Measurements from ENCODE around the gene CENPP.
"Not testable (repeated sequence)": the region's sequence is repeated elsewhere in the genome, so short reads cannot be mapped to it uniquely, and the experiment has no call there.

Gene CENPP

GRCh38 chr9:92558612-92559374 lies 233.0 kb downstream of the CENPP start:
- DNase-seq, result no peak

GRCh38 chr9:92561374-92562330 lies 235.9 kb downstream of the CENPP start:
- no peak for DNase-seq

DNA sequence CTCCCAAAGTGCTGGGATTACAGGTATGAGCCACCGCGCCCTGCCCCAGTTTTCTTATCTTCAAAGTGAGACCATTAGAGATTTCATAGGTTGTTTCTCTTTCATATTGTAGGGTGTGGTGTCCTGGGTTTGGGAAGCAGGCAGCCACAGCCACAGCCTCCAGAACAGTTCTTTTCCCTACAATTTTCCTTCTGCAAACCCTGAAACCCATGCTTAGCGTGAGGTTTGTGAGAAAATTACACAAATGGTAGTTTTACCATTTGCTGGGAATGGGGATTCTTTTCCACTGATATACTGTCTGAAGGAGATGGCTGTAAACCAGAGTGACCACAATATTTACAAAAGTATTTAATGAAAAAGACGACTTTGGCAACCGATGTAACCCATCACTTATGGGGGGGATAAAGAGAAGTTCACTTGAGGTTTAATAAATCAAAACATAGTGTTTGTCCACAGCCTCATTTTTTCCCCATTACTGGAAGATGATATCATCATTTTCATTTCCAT lies 236.8 kb downstream of the CENPP start:
- no peak for DNase-seq

DNA sequence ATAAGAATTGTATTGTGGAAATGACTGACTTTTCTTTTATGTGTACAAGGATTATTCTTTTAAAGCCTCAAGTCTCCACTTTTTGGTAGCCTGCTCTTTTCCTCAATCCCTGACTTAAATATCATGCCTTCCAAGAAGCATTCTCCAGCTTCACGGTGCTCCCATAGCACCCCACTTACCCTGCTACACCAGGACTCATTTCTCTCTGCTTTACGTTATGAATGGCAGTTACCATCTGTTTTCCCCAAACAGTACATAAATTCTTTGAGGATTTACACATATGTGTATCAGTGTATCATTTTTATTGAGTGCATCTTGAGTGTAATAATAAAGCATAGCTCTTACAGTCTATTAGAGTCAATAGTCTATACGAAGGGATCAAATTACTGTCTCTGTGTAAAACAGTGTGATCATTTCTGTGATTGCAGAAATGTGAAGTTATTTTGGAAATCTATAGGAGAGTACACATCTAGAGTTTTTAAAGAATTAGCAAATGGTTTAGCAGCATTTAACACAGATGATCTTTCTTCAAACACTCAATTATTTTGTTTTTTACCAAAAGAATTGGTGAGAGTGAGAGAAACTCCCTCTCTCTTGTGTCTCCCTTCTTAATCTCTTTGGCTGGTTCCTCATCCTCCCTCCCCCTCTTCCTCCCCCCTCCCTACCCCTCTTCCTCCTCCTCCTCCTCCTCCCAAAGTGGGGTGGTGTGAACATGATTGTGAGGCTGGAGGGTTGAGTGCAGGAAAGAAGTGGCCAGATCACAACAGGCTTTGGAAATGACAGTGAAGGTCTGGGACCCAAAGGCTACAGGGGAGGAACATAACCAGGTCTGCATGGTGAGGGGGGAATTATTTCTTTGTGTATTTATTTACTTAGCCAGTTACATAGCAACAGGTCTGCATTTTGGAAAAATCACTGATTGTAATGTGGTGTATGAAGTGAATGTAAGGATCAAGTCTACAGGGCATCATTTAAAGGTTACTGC lies 237.7 kb downstream of the CENPP start:
- DNase-seq, result no peak

GRCh38 chr9:92564504-92564903 lies 238.8 kb downstream of the CENPP start:
- no peak for DNase-seq

DNA sequence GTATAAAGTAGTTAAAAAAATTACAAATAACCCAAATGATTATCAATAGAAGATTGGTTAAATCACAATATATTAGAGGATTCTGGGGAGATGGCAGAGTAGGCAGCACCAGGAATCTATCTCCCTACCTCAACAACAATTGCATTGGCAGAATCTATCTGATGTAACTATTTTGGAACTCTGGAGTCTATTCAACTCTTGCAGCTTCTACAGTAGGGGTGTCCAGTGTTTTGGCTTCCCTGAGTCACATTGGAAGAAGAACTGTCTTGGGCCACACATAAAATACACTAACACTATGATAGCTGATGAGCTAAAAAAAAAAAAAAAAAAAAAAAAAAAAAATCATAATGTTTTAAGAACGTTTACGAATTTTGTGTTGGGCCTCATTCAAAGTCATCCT lies 239.2 kb downstream of the CENPP start:
- DNase-seq, result no peak

GRCh38 chr9:92571871-92572270 lies 246.1 kb downstream of the CENPP start:
- DNase-seq, result not testable (repeated sequence)

GRCh38 chr9:92573612-92574011 lies 247.9 kb downstream of the CENPP start:
- DNase-seq, result not testable (repeated sequence)

DNA sequence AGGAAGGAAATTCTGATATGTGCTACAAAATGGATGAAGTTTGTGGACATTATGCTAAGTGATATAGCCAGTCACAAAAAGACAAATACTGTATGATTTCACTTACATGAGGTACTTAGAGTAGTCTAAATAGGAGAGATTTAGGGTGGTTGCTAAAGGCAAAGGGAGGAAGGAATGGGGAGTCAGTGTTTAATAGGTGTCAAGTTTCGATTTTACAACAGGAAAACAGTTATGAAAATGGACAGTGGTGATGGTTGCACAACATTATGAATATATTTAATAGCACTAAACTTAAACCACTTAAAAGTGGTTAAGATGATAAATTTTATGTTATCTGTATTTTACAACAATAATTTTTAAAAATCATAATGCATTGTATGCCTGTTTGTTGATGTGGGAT lies 250.4 kb downstream of the CENPP start:
- DNase-seq, result no peak

DNA sequence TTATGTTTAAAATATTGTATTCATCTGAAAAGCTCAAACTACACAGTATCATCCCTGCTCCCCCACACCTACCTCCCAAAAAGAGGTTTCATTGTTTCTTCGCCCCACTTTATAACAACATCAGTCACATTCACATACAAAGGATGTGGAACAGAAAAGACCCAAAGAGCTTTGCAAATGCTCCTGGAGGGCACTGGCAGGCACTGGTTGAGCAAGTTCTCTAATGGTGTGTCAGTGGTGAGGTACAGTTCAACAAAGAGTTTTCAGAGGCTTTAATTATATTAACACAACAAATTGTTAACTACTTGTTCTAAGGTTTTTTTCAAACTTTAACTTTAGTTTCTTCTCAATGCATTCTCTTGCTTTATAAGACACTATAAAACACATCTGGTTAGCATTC lies 264.2 kb downstream of the CENPP start:
- DNase-seq, result no peak

DNA sequence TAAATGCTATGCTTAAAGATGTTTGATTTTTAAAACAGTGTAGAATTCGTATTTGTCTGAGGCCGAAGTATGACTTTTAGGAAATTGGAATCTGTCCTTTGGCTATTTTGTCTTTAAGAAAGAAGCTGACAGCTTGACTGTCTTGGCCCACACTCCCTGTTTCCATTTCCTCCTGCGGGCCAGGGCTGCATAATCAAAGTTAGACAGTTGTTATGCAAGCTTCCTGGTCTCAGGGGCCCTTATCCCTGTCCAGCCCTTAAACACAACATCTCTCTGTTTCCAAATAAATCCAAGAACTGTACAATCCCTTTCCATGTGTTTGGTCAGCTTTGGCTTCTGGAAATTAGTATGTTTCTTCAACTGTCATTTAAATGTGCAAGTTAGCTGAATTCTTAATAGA lies 264.6 kb downstream of the CENPP start:
- DNase-seq, result no peak

DNA sequence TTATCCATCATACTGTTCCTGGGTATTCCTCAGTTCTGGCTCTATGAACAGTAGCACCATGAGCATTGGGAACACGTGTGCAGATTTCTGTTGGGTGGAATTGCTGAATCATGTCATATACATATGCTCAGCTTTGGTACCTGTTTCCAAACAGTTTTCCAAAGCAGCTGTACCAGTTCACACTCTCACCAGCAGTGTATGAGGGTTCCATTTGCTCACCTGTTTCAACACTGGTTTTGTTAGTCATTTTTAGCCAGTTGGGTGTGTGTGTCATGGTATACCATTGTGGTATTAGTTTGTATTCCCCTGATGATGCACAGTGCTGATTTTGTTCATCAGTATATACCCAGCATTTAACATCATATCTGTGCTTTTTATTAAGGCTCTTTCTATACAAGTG lies 266.8 kb downstream of the CENPP start:
- DNase-seq, result no peak

DNA sequence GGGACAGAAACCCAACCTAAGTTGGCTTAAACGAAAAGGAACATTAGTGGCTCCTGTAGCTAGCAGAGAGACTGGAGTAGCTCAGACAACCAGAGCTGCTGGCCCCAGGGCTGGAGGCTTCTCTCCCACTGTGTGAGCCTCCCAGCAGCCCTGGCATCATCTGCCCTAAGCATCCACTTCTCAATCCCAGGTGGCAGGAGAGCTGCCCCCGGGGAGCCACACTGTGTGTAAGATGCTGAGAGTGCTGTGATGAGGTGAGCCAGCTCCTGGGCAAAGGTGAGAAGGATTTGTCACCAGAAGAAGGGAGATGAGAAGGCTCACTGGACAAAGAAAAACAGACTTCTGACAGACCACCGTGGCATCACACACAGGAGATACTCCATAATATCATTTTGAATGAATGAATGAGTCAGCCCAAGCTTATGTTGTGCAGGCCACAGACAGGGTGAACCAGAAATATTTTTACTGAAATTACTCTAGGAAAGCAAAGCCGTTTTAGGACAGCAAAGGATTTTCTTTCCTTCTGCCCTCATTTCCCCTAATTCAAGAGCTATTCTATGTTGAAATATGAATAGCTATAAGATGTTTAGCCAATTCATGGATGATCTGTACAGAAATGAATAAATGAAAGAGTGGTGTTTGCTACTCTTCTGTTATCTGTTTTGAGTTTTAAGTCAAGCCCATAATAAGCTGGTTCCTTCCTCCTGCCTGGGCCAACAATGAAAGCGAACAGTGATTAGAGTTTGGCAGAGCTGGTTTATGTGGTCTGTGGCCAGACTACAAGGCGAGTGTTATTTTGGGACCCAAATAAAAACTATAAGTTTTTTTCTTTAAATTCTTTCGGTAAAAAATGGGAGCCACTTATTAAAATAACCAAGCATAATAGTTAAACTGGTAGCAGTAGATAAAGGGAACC lies 267.5 kb downstream of the CENPP start:
- no peak for DNase-seq

DNA sequence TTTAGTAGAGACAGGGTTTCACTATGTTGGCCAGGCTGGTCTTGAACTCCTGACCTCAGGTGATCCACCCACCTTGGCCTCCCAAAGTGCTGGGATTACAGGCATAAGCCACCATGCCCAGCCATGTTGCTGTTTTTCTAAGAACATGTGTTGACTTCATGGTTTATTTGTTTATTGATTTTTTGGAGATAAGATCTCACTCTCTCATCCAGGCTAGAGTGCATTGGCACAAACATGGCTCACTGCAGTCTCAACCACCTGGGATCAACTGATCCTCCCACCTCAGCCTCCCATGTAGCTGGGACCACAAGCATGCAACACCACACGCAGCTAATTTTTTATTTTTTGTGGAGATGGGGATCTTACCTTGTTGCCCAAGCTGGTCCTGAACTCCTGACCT lies 269.3 kb downstream of the CENPP start:
- not testable (repeated sequence) for DNase-seq

DNA sequence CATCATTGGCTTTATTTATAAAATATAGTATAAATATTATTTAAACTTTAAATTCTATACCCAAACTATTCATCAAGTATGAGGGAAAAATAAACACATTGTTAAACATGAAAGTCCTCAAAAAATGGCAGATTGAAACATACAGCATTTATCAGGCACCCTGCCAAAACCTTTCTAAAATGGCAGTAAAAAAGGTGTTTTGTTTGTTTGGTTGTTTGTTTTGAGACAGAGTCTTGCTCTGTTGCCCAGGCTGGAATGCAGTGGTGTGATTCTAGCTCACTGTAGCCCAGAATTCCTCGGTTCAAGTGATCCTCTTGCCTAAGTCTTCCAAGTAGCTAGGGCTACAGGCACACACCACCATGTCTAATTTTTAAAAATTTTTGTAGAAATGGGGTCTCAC lies 270.2 kb downstream of the CENPP start:
- no peak for DNase-seq

- DNase-seq, result no peak
Measured at GRCh38 chr9:92598382-92598781, 272.6 kb downstream of the CENPP start.

GRCh38 chr9:92599938-92600461 lies 274.2 kb downstream of the CENPP start:
- no peak for DNase-seq

DNA sequence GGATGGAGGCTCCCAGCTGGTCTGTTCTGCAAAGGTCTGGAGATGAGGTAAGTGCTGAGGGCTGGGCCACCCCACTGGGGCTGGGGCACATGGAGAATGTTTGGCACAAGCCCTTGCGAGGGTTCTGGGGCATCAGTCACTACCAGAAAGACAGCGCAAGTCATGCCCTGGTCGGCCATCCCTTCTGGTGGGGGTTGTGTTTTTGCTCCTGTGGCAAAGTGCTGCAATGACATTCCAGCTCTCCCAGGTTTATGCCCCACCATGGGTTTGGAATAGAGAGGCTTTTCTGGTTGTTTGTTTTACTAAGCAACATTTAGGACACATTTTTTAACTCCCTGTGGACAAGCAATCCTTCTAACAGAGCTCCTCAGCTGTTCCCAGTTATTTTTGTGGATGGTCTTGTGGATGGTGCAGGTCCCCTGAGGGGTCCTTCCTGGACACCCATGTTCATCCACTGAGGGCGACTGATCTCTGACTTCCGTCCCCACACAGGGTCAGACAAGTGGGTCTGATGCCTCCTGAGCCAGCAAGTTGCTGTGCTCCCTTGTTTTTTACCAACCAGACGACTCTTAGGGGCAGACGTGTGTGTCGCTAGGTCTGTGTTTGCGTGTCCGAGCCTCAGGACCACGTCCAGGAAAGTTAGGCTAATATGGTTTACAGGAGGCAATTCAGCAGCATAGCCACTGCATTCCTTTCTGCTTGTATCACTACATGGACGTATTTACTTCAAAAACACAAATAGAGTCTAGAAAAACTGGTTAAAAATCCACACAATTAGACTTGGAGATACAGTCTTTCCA lies 274.9 kb downstream of the CENPP start:
- DNase-seq, result no peak

GRCh38 chr9:92601451-92601850 lies 275.7 kb downstream of the CENPP start:
- DNase-seq, result no peak

DNA sequence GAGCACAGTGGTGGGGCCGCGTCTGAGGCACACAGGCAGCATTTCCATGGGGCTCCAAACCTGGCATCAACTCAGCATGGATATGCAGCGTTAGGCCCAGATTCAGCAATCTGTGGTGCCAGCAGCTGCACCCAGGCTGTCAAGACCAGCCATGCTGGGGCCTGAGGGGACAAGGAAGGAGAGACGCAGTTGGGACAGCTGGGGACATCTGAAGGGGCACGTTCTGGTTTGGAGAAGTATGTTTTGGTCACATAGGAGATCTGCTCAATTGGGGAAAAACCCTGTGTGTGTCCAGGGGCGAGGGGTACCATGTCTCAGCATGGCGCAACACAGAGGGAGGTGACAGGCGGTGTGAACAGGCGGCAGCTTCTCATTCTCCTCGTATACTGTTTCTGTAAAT lies 276.7 kb downstream of the CENPP start:
- DNase-seq, result no peak

Measured in NCI-H446 (cell line).